AG04450 (cell line): ENCODE results near the gene SEMA3G. TPM values are rescaled to one million over a fixed set of nuclear protein-coding genes. Genes with fewer than 3 reads are reported as not detected.

ENCODE experiments used
- CTCF ChIA-PET: fragments of 300-600, 350-600 bp; formaldehyde crosslinking; extraction: SDS; loops from one replicate; lab custom pipeline; 2022; ENCODE audit warnings: antibody characterized with exemption, inconsistent platforms; lab: Charles Lee
- POLR2A ChIA-PET: fragments of 350-600 bp; formaldehyde crosslinking; extraction: SDS; loops from one replicate; lab custom pipeline; 2021; ENCODE audit warnings: antibody characterized with exemption, inconsistent platforms; lab: Yijun Ruan, JAX
- DNase-seq: peaks from one replicate; pipeline ENCODE4 v3.0.0-alpha.2; 2011; ENCODE audit warnings: low read depth, low spot score
- H3K27ac ChIP-seq: one replicate; pipeline ENCODE4 v1.5.1; 2012; ENCODE audit warnings: low read depth, low read length, control low read depth
- H3K27me3 ChIP-seq: one replicate; pipeline ENCODE4 v1.6.0; 2012; ENCODE audit warnings: low read length; ENCODE audit not compliant: control insufficient read depth, insufficient read depth
- H3K4me3 ChIP-seq: 2 replicates; pipeline ENCODE4 v1.5.1; 2011; ENCODE audit warnings: mild to moderate bottlenecking, low read depth, low read length, control low read depth
- H3K9me3 ChIP-seq: 2 replicates; pipeline ENCODE4 v1.5.1; 2012; ENCODE audit warnings: low read length; ENCODE audit not compliant: control insufficient read depth, insufficient read depth
- polyA plus RNA-seq: library from polyadenylated mRNA; depleted of rRNA; stranded (reverse); fragments of >200 nt; gene quantifications from 2 replicates; pipeline ENCODE4 v1.2.3, GENCODE V29; 2011
- TF ChIP-seq, protein P1 (sequence below): IDR thresholded peaks from 2 replicates; pipeline ENCODE4 v1.5.1; 2011; ENCODE audit warnings: low read depth, low read length, control low read depth, inconsistent platforms

The SEMA3G gene
- polyA plus RNA-seq, 1 experiment, result not detected

DNA sequence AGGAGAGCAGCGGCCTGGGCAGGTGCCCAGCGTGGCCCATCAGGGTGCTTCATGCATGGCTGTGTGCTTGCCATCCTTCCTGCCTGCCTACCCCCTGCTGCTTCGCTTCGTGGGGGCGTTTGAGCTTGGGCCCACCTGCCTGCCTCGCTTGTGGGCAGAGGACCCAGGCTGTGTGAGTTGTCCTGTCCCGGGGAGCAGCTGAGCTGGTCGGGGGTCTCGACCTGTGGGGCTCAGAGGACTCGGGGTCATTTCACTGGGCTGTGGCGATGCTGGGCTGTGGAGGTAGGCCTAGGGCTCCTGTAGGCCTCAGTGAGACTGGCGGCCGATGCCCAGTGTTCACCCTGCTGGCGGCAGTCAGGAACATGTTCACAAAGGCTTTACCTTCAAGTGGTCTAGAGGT lies 38.2 kb upstream of the SEMA3G start:
- Histone ChIP-seq H3K9me3 (no peaks in the 10 kb centered on the region; the same call in 1 of the 2 replicates), H3K4me3 (no peak overlapping the region), H3K27me3 (no peaks in the 10 kb centered on the region), H3K27ac (peak overlapping the region; percentile 57)
- TF ChIP-seq, protein P1, sequence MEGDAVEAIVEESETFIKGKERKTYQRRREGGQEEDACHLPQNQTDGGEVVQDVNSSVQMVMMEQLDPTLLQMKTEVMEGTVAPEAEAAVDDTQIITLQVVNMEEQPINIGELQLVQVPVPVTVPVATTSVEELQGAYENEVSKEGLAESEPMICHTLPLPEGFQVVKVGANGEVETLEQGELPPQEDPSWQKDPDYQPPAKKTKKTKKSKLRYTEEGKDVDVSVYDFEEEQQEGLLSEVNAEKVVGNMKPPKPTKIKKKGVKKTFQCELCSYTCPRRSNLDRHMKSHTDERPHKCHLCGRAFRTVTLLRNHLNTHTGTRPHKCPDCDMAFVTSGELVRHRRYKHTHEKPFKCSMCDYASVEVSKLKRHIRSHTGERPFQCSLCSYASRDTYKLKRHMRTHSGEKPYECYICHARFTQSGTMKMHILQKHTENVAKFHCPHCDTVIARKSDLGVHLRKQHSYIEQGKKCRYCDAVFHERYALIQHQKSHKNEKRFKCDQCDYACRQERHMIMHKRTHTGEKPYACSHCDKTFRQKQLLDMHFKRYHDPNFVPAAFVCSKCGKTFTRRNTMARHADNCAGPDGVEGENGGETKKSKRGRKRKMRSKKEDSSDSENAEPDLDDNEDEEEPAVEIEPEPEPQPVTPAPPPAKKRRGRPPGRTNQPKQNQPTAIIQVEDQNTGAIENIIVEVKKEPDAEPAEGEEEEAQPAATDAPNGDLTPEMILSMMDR, result no peak
- POLR2A ChIA-PET, result no interaction called here
- DNase-seq, result no peak
- CTCF ChIA-PET, result interaction anchor here (2.4 kb wide), 1 partner anchor 11 kb away, joined by 11 read pairs; no protein-coding TSS in a partner anchor

DNA sequence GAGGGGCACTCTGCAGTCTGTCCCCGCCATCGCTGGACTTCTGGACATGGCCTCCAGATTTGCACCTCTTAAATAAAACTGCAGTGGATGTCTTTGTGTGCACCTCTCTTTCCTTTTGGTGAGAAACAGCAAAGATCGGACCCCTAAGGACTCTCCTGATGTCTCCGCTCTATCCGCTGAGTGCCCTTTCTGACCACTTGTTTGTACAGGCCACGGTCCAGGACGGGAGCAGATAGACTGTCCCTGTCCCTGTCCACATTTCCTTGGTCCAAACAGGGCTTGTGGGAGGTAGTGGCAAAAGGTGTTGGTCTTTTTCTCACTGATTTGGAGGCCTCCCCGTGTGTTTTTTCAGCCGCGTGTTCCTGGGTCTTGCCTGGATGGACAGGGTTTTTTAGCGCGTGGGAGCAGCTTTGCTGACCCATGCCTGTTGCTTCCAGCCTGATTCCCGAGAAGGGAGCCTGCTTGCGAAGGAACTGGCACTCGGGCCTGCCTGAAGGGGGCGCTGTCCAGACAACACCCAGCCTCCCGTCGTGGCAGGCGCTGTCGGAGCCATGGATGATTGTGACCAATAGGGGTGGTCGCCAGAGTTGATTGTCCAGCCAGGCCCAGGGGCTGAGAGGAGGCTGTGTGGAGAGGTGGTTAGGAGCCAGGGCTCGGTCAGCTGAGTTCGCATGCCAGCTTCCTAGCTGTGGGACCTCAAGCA lies 37.1 kb upstream of the SEMA3G start:
- DNase-seq, result no peak
- CTCF ChIA-PET, result interaction anchor here (2.4 kb wide), 1 partner anchor 10 kb away, joined by 11 read pairs; no protein-coding TSS in a partner anchor

DNA sequence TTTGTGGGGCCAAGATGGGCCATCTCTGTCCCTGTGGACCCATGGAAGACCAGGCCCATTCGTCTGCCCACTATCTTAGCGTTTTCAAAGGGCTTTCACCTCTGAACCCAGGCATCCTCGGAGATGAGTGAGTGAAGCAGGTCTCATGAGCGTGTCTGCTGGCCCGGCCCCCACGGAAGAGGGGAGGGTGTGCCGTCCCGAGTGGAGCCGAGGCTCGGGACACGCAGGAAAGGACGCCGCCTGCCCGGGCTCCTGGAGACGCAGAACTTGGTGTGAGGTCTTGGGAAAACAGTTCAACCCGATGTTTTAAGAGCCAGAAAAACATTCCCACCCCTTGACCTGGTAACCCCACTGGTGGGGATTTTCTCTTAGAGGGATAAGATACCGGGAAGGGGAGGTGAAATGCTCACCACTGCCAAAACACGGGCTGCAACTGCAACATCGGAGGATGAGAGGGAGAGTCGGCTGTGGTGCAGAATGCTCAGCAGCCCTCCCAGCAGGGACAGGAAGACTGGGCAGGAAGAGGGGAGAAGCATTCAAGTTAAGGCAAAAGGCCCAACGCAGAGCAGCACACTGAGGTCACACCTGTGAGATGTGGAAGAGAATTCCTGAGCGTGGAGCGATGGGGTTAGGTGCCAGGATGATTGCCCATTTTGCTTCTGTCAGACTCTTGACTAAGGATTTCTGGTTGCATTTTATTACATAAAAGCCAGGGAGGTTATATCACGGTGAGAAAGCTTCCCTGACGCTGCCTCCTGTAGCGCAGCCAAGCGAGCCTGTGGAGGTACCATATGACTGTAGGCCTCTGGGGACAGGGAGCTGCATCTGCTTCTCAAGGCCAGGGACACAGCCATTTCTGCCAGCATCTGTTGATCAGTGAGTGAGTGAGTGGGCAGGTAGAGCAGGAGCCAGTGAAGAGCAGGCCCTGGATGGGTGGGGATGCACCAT lies 36.1 kb upstream of the SEMA3G start:
- DNase-seq, result no peak

More for the DNA sequence above, 37.1 kb upstream of the SEMA3G start:
- H3K27ac ChIP-seq, result no peak overlapping the region
- TF ChIP-seq, protein P1, result peak; percentile 45
- H3K4me3 ChIP-seq, result no peak overlapping the region
- H3K27me3 ChIP-seq, result no peaks in the 10 kb centered on the region
- H3K9me3 ChIP-seq, result no peaks in the 10 kb centered on the region; the same call in 1 of the 2 replicates
- POLR2A ChIA-PET, result no interaction called here

DNA sequence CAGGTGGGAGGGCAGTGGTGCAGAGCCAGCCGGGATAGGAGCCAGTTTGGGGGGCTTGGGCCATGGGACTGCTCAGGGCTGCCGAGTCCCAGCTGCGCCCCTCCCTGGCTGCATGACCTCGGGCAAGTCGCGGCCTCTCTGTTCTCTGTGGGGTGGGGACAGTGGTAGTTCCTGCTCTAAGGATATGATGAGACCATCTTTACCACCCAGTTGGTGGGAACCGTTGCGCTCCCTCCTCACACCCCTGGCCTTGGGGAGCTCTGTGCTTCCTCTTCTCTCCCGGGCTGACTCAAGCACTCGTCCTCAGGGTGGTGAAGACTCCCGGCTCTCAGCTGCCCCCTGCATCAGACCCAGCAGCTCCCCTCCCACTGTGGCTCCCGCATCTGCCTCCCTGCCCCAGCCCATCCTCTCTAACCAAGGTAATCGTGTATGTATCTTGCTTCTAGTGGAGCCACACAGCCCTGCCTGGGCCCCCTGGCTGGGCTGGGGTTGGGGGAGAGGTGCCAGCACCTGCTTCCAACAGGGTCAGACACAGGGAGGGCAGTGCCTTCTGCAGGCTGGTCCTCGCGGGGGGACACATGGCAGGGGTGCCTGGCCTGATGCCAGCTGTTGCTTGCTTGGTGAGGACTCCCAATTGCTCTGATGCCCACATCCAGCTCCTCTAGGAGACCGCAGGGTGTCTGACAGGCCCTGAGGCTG lies 35.1 kb upstream of the SEMA3G start:
- DNase-seq, result no peak
- Histone ChIP-seq H3K27ac (no peak overlapping the region), H3K4me3 (no peak overlapping the region), H3K27me3 (no peaks in the 10 kb centered on the region), H3K9me3 (no peaks in the 10 kb centered on the region; the same call in 1 of the 2 replicates)
- ChIA-PET POLR2A (no interaction called here), CTCF (no interaction called here)
- TF ChIP-seq, protein P1, result no peak

More for the DNA sequence above, 36.1 kb upstream of the SEMA3G start:
- H3K27me3 ChIP-seq, result no peaks in the 10 kb centered on the region
- H3K27ac ChIP-seq, result no peak overlapping the region
- TF ChIP-seq, protein P1, result no peak
- no peaks in the 10 kb centered on the region; the same call in 1 of the 2 replicates for H3K9me3 ChIP-seq
- no peak overlapping the region for H3K4me3 ChIP-seq
- ChIA-PET CTCF (interaction anchor here (2.4 kb wide), 1 partner anchor 9 kb away, joined by 11 read pairs; no protein-coding TSS in a partner anchor), POLR2A (no interaction called here)
